ENCODE results near the gene CACNB2.

DNA sequence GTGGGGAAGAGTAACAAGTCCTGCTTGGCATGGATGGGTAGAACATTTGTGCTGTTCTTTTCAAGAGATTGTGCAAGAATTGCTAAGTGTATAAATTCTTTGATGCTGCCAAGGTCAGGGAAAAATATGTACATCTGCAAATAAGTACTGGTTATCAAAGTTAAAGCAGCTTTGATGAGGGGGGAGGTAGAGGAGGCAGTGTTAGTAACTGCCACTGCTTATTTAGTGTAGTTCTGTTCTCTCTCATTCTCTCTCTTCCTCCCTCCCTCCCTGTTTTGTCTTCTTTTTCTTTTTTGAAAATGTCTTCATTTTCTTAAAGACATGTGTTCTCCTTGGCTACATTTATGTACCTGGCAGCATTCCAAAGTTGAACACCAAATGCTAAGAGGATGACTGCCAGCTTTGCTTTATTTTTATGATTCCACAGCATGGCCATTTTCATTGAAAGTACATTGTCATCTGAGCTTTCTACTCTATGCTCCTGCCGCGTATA, 18.6 kb downstream of the CACNB2 start:
- TF ChIP-seq CTCF (conservative IDR thresholded peaks at IDR 0.05; ENCODE audit: low read depth, low read length) (no peak), EZH2 (IDR thresholded peaks at IDR 0.05; ENCODE audit: borderline replicate concordance, low read depth, low read length, poor library complexity, severe bottlenecking) (no peak)
